ENCODE results near the gene PLXDC2.

- TF ChIP-seq CTCF (IDR thresholded peaks at IDR 0.05 in 8 of 11, conservative IDR thresholded peaks at IDR 0.05 in 3 of 11) (no peak), POLR2A (IDR thresholded peaks at IDR 0.05) (no peak)
Measured at GRCh38 chr10:20108021-20108420, 291.8 kb downstream of the PLXDC2 start.
